GM21737 (cell line): ENCODE measurements around the gene PCDH9.

Experiments used
- ATAC-seq: cut with Tn5 transposase; IDR thresholded peaks from one replicate; pipeline ENCODE4 v1.9.1; 2021; ENCODE audit warnings: mild to moderate bottlenecking, moderate library complexity; ENCODE audit not compliant: unreplicated experiment

The PCDH9 gene, protein sequence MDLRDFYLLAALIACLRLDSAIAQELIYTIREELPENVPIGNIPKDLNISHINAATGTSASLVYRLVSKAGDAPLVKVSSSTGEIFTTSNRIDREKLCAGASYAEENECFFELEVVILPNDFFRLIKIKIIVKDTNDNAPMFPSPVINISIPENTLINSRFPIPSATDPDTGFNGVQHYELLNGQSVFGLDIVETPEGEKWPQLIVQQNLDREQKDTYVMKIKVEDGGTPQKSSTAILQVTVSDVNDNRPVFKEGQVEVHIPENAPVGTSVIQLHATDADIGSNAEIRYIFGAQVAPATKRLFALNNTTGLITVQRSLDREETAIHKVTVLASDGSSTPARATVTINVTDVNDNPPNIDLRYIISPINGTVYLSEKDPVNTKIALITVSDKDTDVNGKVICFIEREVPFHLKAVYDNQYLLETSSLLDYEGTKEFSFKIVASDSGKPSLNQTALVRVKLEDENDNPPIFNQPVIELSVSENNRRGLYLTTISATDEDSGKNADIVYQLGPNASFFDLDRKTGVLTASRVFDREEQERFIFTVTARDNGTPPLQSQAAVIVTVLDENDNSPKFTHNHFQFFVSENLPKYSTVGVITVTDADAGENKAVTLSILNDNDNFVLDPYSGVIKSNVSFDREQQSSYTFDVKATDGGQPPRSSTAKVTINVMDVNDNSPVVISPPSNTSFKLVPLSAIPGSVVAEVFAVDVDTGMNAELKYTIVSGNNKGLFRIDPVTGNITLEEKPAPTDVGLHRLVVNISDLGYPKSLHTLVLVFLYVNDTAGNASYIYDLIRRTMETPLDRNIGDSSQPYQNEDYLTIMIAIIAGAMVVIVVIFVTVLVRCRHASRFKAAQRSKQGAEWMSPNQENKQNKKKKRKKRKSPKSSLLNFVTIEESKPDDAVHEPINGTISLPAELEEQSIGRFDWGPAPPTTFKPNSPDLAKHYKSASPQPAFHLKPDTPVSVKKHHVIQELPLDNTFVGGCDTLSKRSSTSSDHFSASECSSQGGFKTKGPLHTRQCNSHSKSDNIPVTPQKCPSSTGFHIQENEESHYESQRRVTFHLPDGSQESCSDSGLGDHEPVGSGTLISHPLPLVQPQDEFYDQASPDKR (N-terminal part only)

DNA sequence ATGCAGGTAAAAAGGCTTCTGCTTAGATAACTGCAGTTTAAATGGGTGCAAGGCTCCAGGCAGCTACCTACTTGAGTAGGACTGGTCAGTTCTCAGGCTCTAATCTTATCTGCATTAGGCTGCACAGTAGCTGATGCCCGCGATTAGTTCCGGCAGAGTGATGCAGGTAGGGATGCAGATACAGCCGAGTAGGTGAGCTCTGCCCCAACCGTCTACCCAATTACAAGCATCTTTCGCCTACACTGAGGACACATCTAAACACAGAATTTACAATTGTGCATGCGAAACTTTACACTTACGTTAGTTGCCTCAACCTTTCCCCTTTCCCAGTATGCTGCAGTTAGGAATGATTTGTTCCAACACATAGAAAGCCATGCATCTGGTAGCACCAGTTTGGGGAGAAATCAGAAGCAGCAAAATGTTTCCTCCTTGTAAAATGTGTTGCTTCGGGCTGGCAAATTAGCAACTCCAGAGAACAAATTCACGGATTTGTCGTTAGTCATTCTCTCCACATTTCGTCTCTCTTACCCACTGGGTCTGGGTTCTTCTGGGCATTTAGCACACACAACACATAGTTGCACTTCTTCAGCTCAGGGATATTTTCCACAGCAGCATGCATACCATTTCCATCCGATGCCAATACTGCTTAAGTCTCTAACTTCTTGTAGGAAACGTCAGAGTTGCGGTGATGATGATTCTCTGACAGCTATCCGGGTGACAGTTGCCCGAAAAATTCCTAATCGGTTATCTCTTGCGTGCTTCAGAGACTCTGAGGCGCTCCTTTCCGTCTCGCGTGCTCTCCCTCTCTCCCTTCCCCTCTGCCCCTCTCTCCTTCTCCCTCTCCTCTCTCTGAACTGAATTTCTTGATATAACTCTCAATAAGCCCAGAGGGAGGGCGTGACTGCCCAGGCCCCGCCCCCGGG, at the start of gene PCDH9:
TSS of gene PCDH9 (minus strand) at position 856 of the 923 bp plus-strand sequence. CDS start 1,896 bp downstream, outside the sequence.
- ATAC-seq = peak; percentile 0

DNA sequence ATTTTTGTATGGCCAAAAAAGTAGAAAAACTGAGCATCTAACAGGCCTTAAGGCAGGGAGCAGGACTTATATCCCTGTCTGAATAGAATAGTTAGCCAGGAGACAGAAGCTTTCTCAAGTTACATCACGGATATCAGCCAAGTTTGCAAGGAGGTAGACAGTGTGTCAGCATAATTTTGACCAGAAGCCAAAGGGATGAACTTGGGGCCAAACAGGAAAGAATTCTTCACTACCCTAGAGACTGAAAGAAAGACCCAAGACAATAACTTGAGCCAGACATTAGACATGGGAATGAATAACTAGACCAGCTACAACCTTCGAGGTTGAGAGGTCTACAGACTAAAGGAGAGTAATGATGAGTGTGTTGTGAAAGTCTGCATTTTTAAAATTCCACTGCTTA, 48.1 kb upstream of the PCDH9 start:
- ATAC-seq = no peak

DNA sequence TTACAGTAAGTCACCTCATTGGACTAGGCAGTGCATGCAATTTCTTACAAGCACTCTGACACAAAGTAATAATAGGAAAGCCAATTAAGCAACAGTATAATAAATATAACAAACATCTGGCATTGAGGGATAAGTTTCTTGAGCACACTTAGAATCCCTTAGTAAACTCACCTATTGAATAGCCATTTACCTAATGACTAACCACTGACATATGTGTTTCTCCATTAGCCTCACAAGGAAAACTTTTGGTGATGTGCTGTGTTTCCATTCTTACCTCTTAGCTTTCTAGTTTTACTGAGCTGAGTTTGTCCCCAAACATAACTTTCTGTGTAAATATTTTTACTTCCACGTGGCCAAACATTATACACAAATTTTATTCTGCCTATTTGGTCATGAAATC, 47.4 kb upstream of the PCDH9 start:
- no peak for ATAC-seq

DNA sequence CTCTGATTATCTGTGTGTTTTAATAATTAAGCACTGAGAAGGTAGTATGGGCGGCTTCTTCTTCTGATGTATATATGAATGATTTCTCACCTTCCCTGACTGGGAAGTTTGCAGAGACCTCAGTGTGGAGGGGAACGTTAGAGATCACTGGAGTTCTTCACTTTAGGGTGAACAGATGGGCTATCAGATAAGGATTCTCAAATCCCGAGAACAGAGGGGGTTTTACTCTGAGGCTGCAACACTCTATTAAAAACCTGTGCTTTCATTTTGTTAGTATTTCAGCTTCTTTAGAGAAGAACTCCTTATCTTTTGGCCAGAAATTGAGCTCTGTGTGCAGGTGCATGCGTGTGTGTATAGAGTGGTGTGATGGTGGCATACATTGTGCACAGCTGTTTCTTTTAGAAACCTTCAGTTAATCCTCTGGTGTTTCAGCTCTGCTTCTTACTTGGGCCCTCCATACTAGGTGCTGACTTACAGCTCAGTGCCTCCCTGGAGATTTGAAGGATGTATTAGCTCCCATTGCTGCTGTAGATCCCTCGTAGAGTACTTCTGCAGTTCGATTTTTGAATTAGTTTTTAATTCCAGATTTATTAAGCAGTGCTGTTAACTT, 45.3 kb upstream of the PCDH9 start:
- ATAC-seq = no peak

DNA sequence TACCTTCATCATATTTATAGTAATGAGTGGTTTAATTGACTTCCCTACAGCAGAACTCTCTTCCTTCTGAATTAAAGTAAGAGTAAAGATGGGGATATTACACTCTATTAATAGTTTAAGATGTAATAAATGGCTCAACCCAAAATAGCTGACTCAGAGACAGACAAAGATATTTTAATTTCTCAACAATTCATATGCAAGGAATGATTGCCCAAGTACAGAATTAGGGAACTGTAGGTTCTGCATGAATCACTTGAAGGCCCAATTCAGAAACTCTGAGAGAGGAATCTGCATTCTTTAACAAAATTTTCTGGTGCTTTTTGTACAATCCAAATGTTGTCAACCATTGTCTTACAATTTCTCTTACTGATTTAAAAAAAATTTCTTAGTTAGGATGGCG, 42.9 kb upstream of the PCDH9 start:
- ATAC-seq = no peak

DNA sequence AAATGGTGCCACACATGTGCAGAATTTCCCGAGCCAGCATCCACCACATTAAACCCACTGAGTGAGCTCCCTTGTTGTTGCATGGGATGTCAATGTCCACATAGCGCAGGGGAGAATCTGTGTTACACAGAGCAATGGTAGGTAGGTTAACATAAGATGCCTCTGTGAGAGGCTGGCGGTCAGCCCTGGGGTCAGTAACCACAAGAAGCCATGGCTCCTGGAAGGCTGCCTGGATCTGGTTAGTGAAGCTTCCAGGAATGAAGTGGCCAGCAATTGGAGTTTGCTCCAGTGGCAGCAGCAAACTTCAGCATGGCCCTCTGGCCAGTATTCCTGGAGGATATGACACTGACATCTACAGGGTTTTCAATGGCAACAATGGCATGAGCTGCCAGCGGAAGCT, 37.0 kb upstream of the PCDH9 start:
- no peak for ATAC-seq

DNA sequence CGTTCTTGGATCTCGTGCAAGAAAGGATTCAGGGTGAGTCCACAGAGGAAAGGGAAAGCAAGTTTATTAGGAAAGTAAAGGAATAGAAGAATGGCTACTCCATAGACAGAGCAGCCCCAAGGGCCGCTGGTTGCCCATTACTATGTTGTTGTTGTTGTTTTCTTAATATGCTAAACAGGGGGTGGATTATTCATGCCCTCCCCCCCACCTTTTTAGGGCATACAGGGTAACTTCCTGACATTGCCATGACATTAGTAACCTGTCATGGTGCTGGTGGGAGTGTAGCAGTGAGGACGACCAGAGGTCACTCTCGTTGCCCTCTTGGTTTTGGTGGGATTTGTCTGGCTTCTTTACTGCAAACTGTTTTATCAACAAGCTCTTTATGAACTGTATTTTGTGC, 29.1 kb upstream of the PCDH9 start:
- no peak for ATAC-seq

DNA sequence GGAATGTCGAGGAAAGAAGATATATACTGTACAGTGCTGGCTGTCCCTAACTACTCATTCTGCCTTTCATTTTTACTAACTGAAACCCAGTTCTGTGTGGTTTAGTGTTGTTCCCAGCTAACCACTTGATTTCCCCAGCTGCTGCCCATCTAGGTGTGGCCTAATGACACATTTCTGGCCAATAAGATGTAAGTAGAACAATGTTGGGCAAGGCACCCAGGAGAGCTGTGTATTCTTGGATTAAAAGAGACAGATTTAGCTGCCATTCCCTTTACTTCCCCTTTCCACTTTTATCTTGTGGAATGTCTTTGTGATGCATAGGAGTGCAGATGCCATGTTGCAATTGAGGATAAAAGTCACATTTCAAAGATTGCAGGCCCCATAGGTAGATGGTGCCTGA, 28.3 kb upstream of the PCDH9 start:
- ATAC-seq = no peak

DNA sequence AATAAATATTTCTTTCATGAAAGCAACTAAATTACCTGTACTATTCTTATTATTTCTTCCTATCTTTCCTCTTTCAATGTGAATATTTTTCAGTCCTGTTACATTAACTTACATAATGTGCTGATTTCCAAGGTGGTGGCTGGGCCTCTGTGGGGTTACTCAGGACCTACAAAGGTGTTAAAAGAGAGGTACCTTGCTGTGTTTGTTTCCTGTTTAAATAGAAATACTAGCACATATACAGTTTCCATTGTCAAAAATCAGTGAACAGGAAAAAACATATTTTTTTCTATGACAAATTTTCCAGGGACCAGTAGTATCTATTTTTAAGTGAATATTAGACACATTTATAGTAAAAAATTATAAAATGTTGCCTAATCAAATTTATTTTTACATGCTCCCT, 8.7 kb upstream of the PCDH9 start:
- ATAC-seq = no peak

DNA sequence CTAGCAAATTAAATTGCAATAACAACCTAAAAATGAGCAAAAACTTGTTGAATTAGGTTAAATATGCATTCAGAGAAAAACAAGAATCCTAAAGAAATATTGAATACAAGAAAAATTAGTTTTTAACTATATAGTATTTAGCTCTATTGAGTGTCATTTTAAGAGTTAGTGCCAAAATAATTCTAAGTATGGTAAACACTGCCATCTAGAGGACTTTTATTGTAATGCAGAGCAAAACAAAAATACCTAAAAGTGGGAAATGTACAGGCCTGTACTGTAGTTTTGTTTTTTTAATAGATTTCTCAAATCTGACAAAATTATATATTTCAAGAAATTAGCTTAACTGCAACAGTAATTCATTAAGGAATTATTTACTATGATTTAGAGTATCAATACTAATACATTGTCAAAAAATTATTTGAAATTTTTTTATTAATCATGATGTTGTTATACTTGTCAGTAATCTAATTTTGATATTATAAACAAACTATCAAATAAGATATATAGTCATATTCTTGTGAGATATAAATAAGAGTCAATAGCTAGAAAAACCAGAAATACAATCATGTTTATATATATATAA, 8.2 kb upstream of the PCDH9 start:
- ATAC-seq = no peak

DNA sequence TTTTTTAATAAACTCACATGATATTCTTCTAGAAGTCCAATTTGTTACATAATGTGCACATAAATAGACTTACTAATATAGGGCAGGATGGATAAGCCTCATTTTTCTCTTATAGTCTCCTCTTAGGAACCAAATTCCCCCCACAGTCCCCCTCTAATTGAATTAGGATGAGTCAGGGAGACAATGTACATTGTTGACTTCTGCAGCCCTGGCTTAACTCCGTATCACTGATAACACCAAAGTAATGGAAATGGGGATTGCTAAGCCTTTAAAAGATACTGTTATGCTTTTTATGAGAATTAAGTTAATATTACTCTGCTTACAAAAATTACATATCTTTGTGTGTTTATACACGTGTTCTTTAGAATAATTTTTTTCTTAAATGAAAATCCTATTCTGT, 5.1 kb upstream of the PCDH9 start:
- ATAC-seq = no peak

DNA sequence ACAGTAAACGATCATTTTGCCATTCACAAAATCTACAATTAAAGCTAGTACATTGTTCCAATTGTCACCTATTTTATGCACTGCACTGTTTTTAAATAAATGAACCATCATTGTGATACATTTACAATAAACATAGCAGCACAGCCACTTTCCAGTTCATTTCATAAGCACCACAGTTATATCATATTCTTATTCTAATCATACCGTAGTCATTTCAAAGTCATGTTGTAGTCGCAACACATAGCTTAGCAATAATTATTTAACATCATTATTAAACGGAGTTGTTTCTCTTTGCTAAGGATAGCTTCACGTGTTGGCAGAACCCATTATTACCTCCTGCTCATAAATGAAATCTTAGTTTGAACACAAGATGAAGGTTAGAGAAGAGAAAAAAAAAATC, 2.2 kb upstream of the PCDH9 start:
- no peak for ATAC-seq

DNA sequence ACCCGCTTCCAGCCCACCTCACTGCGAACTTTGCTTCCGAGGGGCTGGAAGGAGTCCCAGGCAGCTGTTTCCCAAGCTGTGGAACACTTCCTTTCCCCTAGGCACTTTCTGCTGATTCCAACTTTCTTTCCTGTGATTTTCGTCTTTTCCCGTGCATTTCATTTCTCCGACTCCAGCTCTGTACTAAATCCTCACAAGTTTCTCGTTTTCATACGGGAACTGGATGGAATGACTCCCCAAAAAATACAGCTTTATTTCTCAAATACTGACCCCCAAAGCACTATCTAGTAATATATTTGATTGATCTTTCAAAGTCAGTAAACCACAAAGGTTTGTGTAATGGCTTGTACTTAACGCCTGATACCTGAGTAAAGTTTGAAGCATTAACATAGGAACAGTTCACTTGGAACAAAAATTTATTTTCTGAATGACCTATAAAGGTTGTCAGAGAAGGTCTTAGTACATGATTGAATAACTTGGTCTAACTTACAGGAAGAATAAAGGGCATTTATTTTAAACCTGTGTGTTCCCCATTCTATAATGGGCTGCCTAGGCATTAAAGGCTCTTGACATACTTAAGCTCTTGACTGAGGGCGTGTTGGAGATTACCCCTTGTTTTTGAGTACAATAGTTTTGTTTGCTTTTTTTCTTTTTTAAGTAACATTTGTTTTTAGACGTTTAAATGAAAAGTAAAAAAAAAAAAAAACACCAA, 1.3 kb upstream of the PCDH9 start:
- ATAC-seq = no peak

DNA sequence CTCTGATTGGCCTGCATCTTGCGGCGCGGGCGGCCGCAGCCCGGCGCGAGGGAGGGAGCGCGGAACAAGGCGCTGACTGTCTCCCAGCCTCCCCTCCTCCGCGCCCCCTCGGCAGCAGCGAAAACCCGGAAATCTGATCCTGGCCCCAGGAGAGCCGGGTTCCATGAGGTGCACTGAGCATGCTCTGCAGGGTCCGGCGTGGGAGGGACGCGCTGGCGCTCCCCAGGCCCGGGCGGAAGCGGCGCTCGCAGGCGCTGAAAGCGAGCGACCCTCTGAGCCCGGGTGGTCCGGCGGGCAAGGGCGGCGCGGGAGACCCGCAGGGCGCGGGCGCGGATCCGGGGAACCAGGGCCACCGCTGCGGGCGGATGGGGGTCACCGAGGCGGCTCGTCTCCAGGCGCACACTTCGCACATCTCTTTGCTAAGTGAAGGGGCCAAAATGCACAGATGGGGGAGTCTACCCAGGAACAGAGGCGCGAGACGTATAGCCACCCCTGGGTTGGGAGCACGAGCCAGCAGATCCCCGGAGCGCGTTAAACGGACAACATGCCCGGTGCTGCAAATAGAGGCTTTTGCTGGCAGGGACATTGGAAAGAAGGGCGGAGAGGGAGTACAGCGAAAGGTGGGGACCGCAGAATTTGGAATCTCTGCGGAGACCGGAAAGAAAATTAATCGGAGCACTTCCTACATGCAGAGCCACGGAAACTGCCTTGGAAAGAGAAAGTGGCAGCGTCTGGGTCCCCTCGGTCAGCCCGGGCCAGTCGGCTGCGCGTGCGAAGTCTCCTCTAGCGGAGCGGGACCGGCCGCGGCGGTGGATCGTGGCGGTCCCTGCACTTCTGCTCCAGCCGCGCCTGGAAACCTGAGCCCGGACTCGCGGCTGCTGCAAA, 510 bp upstream of the PCDH9 start:
- peak; percentile 98 for ATAC-seq

DNA sequence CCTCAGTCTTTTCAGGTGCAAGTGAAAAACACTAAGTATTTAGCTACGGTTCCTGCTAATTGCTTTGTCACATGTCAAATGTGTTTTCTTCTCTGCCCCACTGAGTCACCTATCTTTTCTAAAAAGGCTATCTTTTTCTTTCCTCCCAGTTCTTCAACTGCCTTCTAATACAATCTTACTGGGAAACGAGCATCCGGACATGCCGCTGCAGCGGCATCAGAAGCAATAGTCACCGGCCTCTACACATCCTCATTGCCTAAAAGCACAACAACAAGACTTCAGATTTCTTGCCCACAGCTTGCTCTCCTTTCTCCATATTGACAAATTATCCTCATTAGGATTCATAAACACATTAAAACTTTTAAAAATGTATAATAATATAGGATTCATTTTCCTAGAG, 1.2 kb downstream of the PCDH9 start:
- ATAC-seq = no peak

DNA sequence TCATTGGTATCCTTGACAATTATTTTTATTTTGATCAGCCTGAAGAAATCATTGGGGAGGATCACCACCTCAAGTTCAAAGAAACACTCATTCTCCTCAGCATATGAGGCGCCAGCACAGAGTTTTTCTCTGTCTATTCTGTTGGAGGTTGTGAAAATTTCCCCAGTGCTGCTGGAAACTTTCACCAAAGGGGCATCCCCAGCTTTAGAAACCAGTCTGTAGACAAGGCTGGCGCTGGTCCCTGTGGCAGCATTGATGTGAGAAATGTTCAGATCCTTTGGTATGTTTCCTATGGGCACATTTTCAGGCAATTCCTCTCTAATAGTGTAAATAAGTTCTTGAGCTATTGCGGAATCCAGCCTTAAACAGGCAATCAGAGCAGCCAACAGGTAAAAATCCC, 2.1 kb downstream of the PCDH9 start:
- ATAC-seq = no peak

DNA sequence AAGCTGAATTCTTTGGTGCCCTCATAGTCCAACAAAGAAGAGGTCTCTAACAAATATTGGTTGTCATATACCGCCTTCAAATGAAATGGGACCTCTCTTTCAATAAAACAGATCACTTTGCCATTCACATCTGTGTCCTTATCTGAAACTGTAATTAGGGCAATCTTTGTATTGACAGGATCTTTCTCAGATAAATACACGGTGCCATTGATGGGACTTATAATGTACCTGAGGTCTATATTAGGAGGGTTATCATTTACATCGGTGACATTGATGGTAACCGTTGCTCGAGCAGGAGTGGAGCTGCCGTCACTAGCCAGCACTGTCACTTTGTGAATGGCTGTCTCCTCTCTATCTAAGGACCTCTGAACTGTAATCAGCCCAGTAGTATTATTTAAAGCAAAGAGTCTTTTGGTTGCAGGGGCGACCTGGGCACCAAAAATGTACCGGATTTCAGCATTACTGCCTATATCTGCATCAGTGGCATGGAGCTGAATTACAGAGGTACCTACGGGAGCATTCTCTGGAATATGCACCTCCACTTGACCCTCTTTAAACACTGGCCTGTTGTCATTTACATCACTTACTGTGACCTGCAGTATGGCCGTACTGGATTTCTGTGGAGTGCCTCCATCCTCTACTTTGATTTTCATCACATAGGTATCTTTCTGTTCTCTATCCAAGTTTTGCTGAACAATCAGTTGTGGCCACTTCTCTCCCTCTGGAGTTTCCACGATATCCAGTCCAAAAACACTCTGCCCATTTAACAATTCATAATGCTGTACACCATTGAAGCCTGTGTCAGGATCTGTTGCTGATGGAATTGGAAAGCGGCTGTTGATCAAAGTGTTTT, 2.8 kb downstream of the PCDH9 start:
- no peak for ATAC-seq
